Endothelial cell of umbilical vein (primary cell): ENCODE data around the gene CEP83. TPM values are rescaled to one million over a fixed set of nuclear protein-coding genes. Genes with fewer than 3 reads are reported as not detected.

Source experiments
- BruUV-seq: library from RNA; stranded (reverse); fragments of 400-500 nt; replicated peaks from 2 replicates; lab custom pipeline; 2021; lab: Mats Ljungman, UMichigan
- CTCF ChIA-PET: fragments of 300-600, 350-600 bp; sonication (Branson Sonifier 250); formaldehyde crosslinking; loops from one replicate; lab custom pipeline; 2021; ENCODE audit warnings: antibody characterized with exemption, inconsistent platforms; lab: Charles Lee
- POLR2A ChIA-PET: fragments of 300-600, 350-600 bp; sonication (Branson Sonifier 250); formaldehyde crosslinking; loops from one replicate; lab custom pipeline; 2021; ENCODE audit warnings: antibody characterized with exemption, inconsistent platforms; lab: Charles Lee
- DNase-seq: peaks from one replicate; pipeline ENCODE4 v3.0.0-alpha.2; 2011; ENCODE audit warnings: low read depth, low spot score
- FAIRE-seq: peaks from 2 replicates; lab custom pipeline; 2011; peaks lifted over from hg19 to GRCh38; lab: Jason Lieb, UNC
- H2AFZ ChIP-seq: 2 replicates; pipeline ENCODE4 v1.6.0; 2012; ENCODE audit warnings: low read depth, low read length, control low read depth, inconsistent platforms
- H3K27ac ChIP-seq: 2 replicates; pipeline ENCODE4 v1.5.1; 2011; ENCODE audit warnings: low read depth, mild to moderate bottlenecking, control low read depth, low read length, moderate library complexity; ENCODE audit not compliant: insufficient read depth
- H3K27me3 ChIP-seq, 2 experiments: 2 replicates each; pipeline versions ENCODE4 v1.6.0 to v1.6.1; 2011; ENCODE audit warnings: low read length in 2 of 2, mixed read lengths in 1 of 2; ENCODE audit not compliant: control insufficient read depth in 2 of 2, insufficient read depth in 2 of 2
- H3K36me3 ChIP-seq, 2 experiments: 2 replicates in 1 of 2; 3 replicates in 1 of 2; pipeline ENCODE4 v1.5.1; 2011; ENCODE audit warnings: low read length in 2 of 2, mild to moderate bottlenecking in 1 of 2, moderate library complexity in 1 of 2; ENCODE audit not compliant: control insufficient read depth in 2 of 2, insufficient read depth in 2 of 2; ENCODE audit errors: extremely low read depth in 1 of 2
- H3K4me1 ChIP-seq: 3 replicates; pipeline ENCODE4 v1.5.1; 2011; ENCODE audit warnings: mild to moderate bottlenecking, low read length; ENCODE audit not compliant: control insufficient read depth, insufficient read depth; ENCODE audit errors: extremely low read depth
- H3K4me2 ChIP-seq: 2 replicates; pipeline ENCODE4 v1.6.1; 2011; ENCODE audit warnings: low read length, control low read depth, mixed read lengths; ENCODE audit not compliant: insufficient read depth
- H3K4me3 ChIP-seq, 3 experiments: fragments of 200-600 bp in 1 of 3; sonication (generic), shearing (Covaris generic) in 1 of 3; replicated peaks in 1 of 3; 2 replicates each; pipeline ENCODE4 v1.5.1; 2011 to 2016; ENCODE audit warnings: control low read depth in 3 of 3, low read length in 3 of 3, mild to moderate bottlenecking in 2 of 3, inconsistent platforms in 1 of 3, low read depth in 1 of 3, moderate library complexity in 1 of 3; ENCODE audit not compliant: insufficient read depth in 1 of 3
- H3K79me2 ChIP-seq: 2 replicates; pipeline ENCODE4 v1.6.0; 2012; ENCODE audit warnings: low read length, inconsistent platforms; ENCODE audit not compliant: control insufficient read depth, insufficient read depth
- H3K9ac ChIP-seq: replicated peaks from 2 replicates; pipeline ENCODE3; 2011; ENCODE audit warnings: low read length, control low read depth; ENCODE audit not compliant: insufficient read depth; ENCODE audit errors: extremely low read depth
- H3K9me1 ChIP-seq: replicated peaks from 3 replicates; pipeline ENCODE4 v1.6.0; 2011; ENCODE audit warnings: mild to moderate bottlenecking, low read length; ENCODE audit not compliant: control insufficient read depth, insufficient read depth; ENCODE audit errors: extremely low read depth
- H3K9me3 ChIP-seq: replicated peaks from 2 replicates; pipeline ENCODE4 v1.5.1; 2012; ENCODE audit warnings: low read length, inconsistent platforms; ENCODE audit not compliant: control insufficient read depth, insufficient read depth
- H4K20me1 ChIP-seq: replicated peaks from 2 replicates; pipeline ENCODE3; 2011; ENCODE audit warnings: mild to moderate bottlenecking, low read length; ENCODE audit not compliant: control insufficient read depth, insufficient read depth; ENCODE audit errors: extremely low read depth
- CTCF ChIP-seq, 2 donors: IDR thresholded peaks; 1 replicate in 1 of 2; 2 replicates in 1 of 2; pipeline ENCODE4 v1.5.1; 2011; ENCODE audit warnings: low read length in 2 of 2, mild to moderate bottlenecking in 2 of 2, moderate library complexity in 2 of 2, control low read depth in 1 of 2, inconsistent platforms in 1 of 2, low read depth in 1 of 2; ENCODE audit not compliant: insufficient read depth in 1 of 2; ENCODE audit errors: extremely low read depth in 1 of 2
- JUN ChIP-seq: IDR thresholded peaks from 2 replicates; pipeline ENCODE4 v1.6.1; 2011; ENCODE audit warnings: borderline replicate concordance, low read depth; ENCODE audit not compliant: insufficient read length, insufficient read depth
- MAX ChIP-seq: IDR thresholded peaks from 2 replicates; pipeline ENCODE4 v1.6.1; 2011; ENCODE audit not compliant: insufficient read depth, insufficient read length
- dilution Hi-C: fragments of 300-500 bp; cut with MboI; formaldehyde crosslinking; loops from one replicate; pipeline ENCODE4 v1.15.0; 2019; ENCODE audit warnings: low sequenced_read_pairs; ENCODE audit not compliant: extremely low pct_ligation_motif_present
- intact Hi-C: fragments of 100-400 bp; cut with micrococcal nuclease; formaldehyde crosslinking; loops from one replicate; pipeline ENCODE4 v1.10.0; 2022
- polyA plus RNA-seq, 4 experiments: library from polyadenylated mRNA; depleted of rRNA in 3 of 4; stranded (reverse) in 3 of 4; unstranded in 1 of 4; fragments of >200 nt; gene quantifications; 2 replicates each; pipeline versions ENCODE4 v1.2.1 to v1.2.3, GENCODE V29; 2011 to 2012; ENCODE audit warnings: missing spikeins in 1 of 4
- total RNA-seq: library from RNA; stranded (reverse); gene quantifications from 2 replicates; pipeline ENCODE4 v1.2.3, GENCODE V29; 2021

Gene CEP83
- total and polyA plus RNA-seq, 2 donors (not counting 3 experiments of a cell fraction or from before 2014, with no cell fraction given): 2.9 to 15.3 TPM

- no peak for FAIRE-seq
- H3K9me3 ChIP-seq: no peaks in the 10 kb centered on the region
Observed at GRCh38 chr12:94430304-94430703, 29.4 kb downstream of the CEP83 start.

More at GRCh38 chr12:94430304-94430703, 29.4 kb downstream of the CEP83 start:
- ChIA-PET CTCF (no interaction called here), POLR2A (no interaction called here)
- no TSS peak for BruUV-seq
- H3K4me1 ChIP-seq: peaks cover 6% of the 10 kb centered on the region
- intact Hi-C loops: loop anchor here (5.0 kb wide), 1 partner anchor 283 kb away; the partner anchor contains the start of gene PLXNC1
- no peaks in the 10 kb centered on the region for H3K27me3 ChIP-seq
- no peaks in the 10 kb centered on the region for H3K36me3 ChIP-seq
- no peak overlapping the region for H3K4me3 ChIP-seq
- dilution Hi-C loops: no loop called here
- DNase-seq: no peak
- no peak overlapping the region for H3K27ac ChIP-seq
- H3K9ac ChIP-seq: no peak overlapping the region
- H3K9me1 ChIP-seq: no peaks in the 10 kb centered on the region
- H3K79me2 ChIP-seq: peaks cover 10% of the 10 kb centered on the region
- TF ChIP-seq JUN (no peak), MAX (no peak), CTCF (IDR thresholded peaks at IDR 0.05; ENCODE audit: extremely low read depth in 1 of 2, insufficient read depth in 1 of 2, low read depth in 1 of 2, low read length in 2 of 2) (no peak)
- H3K4me2 ChIP-seq: no peak overlapping the region
- no peaks in the 10 kb centered on the region for H4K20me1 ChIP-seq
- H2AFZ ChIP-seq: no peak overlapping the region
